Neural cell (in vitro differentiated cells): ENCODE results near the gene ZNF536.

Experiments
- EZH2 ChIP-seq: fragments of 200-600, 300-800 bp; shearing (Covaris generic), sonication (generic); IDR thresholded peaks from 2 replicates; pipeline ENCODE4 v1.6.1; 2014; ENCODE audit warnings: antibody characterized with exemption, low read length, borderline replicate concordance, mild to moderate bottlenecking; ENCODE audit not compliant: insufficient read depth, poor library complexity, severe bottlenecking
- POLR2AphosphoS5 ChIP-seq: IDR thresholded peaks from 2 replicates; pipeline ENCODE4 v1.6.1; 2012
- RAD21 ChIP-seq: fragments of 450-650 bp; conservative IDR thresholded peaks from 2 replicates; pipeline ENCODE4 v1.6.1; 2014; ENCODE audit warnings: antibody characterized with exemption, mild to moderate bottlenecking, moderate library complexity
- SMC3 ChIP-seq: fragments of 450-650 bp; conservative IDR thresholded peaks from 2 replicates; pipeline ENCODE4 v1.6.1; 2014; ENCODE audit warnings: antibody characterized with exemption, mild to moderate bottlenecking, moderate library complexity; ENCODE audit not compliant: poor library complexity
- TAF1 ChIP-seq: IDR thresholded peaks from 2 replicates; pipeline ENCODE4 v1.6.1; 2012; ENCODE audit warnings: low read depth
- TF ChIP-seq, protein P1 (sequence below): fragments of 450-650 bp; IDR thresholded peaks from 2 replicates; pipeline ENCODE4 v1.5.1; 2014; ENCODE audit warnings: antibody characterized with exemption, mild to moderate bottlenecking, moderate library complexity; ENCODE audit not compliant: poor library complexity, severe bottlenecking
- TF ChIP-seq, protein P2 (sequence below): IDR thresholded peaks from 2 replicates; pipeline ENCODE4 v1.6.1; 2012; ENCODE audit warnings: borderline replicate concordance

DNA sequence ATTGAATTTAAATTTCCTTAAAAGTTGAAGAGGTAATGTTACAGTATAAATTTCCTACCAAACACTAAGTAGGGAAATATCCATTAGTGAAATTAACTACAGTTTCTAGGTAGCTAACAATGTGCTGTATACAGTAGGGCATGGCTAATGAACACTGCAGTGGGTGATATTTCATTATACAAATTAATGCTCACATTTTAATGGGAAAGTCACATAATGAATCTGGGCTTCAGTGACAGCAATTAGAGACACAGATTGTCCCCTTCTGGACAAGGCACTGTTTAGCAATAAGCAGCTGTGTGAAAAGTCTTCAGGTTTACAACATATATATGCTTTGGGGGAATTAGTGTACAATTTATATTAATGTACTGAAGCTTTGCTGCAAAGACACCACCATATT, 169.4 kb downstream of the ZNF536 start:
- TF ChIP-seq POLR2AphosphoS5 (no peak), EZH2 (no peak), RAD21 (no peak), SMC3 (no peak), TAF1 (no peak)
- TF ChIP-seq, protein P1, sequence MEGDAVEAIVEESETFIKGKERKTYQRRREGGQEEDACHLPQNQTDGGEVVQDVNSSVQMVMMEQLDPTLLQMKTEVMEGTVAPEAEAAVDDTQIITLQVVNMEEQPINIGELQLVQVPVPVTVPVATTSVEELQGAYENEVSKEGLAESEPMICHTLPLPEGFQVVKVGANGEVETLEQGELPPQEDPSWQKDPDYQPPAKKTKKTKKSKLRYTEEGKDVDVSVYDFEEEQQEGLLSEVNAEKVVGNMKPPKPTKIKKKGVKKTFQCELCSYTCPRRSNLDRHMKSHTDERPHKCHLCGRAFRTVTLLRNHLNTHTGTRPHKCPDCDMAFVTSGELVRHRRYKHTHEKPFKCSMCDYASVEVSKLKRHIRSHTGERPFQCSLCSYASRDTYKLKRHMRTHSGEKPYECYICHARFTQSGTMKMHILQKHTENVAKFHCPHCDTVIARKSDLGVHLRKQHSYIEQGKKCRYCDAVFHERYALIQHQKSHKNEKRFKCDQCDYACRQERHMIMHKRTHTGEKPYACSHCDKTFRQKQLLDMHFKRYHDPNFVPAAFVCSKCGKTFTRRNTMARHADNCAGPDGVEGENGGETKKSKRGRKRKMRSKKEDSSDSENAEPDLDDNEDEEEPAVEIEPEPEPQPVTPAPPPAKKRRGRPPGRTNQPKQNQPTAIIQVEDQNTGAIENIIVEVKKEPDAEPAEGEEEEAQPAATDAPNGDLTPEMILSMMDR = no peak
- TF ChIP-seq, protein P2, sequence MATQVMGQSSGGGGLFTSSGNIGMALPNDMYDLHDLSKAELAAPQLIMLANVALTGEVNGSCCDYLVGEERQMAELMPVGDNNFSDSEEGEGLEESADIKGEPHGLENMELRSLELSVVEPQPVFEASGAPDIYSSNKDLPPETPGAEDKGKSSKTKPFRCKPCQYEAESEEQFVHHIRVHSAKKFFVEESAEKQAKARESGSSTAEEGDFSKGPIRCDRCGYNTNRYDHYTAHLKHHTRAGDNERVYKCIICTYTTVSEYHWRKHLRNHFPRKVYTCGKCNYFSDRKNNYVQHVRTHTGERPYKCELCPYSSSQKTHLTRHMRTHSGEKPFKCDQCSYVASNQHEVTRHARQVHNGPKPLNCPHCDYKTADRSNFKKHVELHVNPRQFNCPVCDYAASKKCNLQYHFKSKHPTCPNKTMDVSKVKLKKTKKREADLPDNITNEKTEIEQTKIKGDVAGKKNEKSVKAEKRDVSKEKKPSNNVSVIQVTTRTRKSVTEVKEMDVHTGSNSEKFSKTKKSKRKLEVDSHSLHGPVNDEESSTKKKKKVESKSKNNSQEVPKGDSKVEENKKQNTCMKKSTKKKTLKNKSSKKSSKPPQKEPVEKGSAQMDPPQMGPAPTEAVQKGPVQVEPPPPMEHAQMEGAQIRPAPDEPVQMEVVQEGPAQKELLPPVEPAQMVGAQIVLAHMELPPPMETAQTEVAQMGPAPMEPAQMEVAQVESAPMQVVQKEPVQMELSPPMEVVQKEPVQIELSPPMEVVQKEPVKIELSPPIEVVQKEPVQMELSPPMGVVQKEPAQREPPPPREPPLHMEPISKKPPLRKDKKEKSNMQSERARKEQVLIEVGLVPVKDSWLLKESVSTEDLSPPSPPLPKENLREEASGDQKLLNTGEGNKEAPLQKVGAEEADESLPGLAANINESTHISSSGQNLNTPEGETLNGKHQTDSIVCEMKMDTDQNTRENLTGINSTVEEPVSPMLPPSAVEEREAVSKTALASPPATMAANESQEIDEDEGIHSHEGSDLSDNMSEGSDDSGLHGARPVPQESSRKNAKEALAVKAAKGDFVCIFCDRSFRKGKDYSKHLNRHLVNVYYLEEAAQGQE = no peak
